ENCODE results near the gene USP53.
"Not testable (repeated sequence)": the region's sequence is repeated elsewhere in the genome, so short reads cannot be mapped to it uniquely, and the experiment has no call there.

USP53 gene

DNA sequence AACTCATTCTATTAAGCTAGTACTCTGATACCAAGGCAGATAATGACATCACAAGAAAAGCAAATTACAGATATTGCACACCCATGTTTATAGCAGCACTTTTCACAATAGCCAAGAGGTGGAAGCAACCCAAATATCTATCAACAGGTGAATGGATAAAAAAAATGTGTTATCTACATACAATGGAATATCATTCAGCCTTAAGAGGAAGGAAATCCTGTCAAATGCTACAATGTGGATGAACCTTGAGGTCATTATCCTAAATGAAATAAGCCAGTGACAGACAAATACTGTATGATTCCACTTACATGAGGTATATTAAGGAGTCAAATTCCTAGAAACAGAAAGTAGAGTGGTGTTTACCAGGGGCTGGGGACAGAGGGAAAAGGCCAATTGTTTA is 95.1 kb downstream of the USP53 start:
- in situ Hi-C loops (cut with MboI; ENCODE audit: low sequenced_read_pairs) = loop anchor here (25.0 kb wide), 1 partner anchor 330 kb away; the partner anchor contains the start of gene PDE5A

DNA sequence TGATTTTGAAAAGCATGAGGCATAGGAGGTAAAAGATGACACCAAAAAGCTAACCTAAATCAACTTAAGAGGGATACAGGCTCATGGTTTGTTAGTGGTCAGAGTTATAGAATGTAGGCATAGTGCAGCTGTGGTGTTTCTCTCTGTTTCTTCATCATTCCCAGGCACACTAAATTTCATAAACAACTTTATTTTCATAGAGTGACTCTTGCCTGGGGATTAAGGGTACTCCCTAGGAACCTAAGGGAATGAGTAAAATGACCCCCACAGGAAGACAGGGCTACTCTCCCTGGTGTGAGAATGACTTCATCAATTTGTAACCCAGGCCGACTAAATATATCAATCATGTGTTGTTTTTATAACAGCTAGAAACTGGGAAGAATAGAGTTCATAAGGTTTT is 98.3 kb downstream of the USP53 start:
- in situ Hi-C loops (cut with MboI; ENCODE audit: low sequenced_read_pairs) = loop anchor here (10.0 to 25.0 kb wide), 2 partner anchors 326 to 744 kb away; partner anchors contain the start of gene PDE5A

DNA sequence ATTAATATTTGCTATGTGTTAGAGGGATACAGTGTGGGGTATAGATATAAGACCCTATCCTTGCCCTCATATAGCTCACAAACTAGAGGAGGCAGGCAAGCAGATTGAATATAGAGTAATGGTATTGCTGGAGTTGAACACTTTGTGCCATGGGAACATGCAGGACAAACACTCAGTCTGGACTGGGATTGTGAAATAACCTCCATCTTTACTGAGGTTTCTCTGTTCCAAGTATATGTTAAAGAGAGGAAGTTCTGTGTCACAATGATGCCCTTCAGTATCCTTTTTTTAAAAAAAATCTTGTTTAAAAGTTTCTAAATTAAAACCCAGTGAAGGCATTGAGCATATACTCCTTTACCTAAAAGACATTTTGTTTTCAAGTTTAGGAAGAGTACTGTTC is 100.7 kb downstream of the USP53 start:
- in situ Hi-C loops (cut with MboI; ENCODE audit: low sequenced_read_pairs) = loop anchor here (10.0 to 25.0 kb wide), 2 partner anchors 324 to 742 kb away; partner anchors contain the start of gene PDE5A

DNA sequence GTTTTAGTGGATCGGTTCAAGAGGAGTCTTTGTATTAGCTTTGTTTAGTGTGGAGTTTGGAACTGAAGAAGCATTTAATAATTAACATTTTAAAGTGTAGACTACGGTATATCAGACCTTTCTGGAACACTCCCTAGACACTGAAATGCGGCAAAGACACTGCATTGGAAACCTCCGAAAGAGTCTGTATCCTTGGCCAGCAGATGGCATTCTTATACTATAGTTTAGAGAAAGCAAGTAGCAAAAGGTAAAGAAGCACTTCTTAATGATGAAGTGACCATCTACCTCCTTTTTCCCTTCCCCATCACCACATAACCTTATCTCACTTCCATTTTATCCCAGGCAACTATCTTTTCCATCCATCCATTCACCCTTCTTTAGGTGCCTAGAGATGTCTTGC is 101.8 kb downstream of the USP53 start:
- in situ Hi-C loops (cut with MboI; ENCODE audit: low sequenced_read_pairs) = loop anchor here (10.0 to 25.0 kb wide), 2 partner anchors 323 to 740 kb away; partner anchors contain the start of gene PDE5A

DNA sequence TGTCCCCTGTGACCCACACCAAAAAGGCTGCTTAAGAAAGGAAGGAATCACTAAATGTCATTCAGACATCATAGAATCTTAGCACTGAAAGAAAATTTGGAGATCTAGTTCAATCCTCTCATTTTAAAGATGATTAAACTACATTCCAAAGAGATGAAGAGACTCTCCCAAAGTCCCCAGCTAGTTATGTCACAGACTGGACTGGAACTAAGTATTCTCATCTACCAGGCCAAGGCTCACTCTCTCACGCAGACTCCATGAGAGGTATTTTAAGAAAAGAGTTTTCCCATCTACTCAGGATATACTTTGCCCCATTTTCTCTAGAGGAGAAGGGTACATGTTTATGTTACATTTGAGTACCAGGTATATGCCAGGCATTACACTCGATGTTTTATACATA is 102.5 kb downstream of the USP53 start:
- in situ Hi-C loops (cut with MboI; ENCODE audit: low sequenced_read_pairs) = loop anchor here (10.0 to 25.0 kb wide), 2 partner anchors 322 to 740 kb away; partner anchors contain the start of gene PDE5A

DNA sequence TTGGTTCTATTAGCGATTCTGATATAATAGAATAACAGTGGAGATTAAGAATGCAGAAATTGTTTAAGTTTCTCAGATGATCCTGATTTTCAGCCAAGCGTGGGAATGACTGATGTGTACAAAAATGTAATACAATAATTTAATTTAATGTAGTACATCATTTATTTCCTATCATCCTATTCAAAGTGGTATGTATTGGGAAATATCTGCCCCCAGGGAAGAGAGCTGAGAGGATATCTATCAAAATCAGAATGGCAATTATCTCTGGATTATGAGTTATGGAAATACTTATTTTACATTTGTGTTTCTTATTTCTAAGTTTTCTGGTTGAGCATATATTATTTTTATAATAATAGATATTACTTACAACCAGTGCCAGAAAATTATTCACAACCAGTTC is 105.5 kb downstream of the USP53 start:
- in situ Hi-C loops (cut with MboI; ENCODE audit: low sequenced_read_pairs) = loop anchor here (10.0 to 25.0 kb wide), 2 partner anchors 319 to 737 kb away; partner anchors contain the start of gene PDE5A

GRCh38 chr4:119321921-119322687 is 109.6 kb downstream of the USP53 start, which contains the start of gene FABP2:
Gene FABP2 (minus strand): TSS chr4:119322138. CDS start chr4:119322102, 36 bp downstream.
- in situ Hi-C loops (cut with MboI; ENCODE audit: low sequenced_read_pairs) = loop anchor here (25.0 kb wide), 1 partner anchor 315 kb away; the partner anchor contains the start of gene PDE5A

GRCh38 chr4:119328695-119329094 is 116.2 kb downstream of the USP53 start:
- in situ Hi-C loops (cut with MboI; ENCODE audit: low sequenced_read_pairs) = no loop called here

DNA sequence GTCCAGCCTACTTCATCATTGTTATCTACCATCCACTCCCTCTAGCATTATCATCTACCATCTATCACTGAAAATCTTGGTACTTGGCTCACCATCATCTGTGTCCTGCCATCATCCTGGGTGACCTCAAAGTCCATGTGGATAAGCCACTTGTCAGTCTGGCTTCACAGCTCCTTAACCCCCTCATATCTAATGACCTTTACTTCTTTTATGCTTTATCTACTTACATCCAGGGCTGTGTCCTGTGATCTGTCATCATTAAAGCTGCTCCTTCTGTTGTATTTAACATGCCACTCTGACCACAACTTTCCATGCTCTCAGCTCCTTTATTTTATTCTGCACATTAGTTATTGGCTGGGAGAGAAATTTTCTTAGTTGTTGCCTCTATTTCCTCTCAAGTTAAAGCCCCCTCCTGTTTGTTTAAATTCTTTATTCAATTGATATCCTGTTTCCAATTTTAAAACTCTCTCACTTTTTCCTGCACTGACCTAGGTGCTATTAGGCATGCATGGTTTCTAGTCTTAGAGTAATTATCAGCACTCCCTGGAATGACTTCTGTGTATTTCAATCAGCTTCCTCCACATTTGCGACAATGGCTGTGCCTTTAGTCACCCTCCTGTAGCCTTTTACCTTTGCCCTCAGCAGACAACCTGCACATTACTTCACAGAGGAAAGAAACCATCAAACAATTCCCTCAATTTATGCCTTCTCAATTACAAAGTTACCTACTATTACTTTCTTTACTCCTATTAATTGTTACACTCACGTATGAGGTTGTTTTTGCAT is 117.5 kb downstream of the USP53 start:
- in situ Hi-C loops (cut with MboI; ENCODE audit: low sequenced_read_pairs) = no loop called here

- in situ Hi-C loops (cut with MboI; ENCODE audit: low sequenced_read_pairs) = not testable (repeated sequence)
Observed at GRCh38 chr4:119336332-119336979, 123.9 kb downstream of the USP53 start.

DNA sequence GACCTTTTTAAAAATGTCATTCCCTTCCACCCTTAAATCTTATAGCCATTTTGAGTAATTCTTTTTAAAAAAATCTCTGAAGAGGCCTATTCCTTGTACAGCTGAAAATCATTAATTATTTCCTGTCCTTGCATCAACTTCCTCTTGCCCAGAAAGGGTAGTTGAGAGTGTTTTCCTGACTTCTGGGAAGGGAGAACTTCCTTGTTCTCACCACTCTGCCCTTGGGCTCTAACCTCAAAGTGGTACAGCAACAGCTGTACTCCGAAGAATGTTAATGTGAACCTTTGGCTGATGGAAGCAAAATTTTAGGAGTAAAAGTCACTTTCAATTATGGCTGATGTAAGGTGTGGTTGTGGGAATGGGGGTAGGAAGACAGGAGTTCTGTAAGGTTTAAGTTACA is 124.5 kb downstream of the USP53 start:
- in situ Hi-C loops (cut with MboI; ENCODE audit: low sequenced_read_pairs) = no loop called here

GRCh38 chr4:119339895-119340294 is 127.4 kb downstream of the USP53 start:
- in situ Hi-C loops (cut with MboI; ENCODE audit: low sequenced_read_pairs) = not testable (repeated sequence)

DNA sequence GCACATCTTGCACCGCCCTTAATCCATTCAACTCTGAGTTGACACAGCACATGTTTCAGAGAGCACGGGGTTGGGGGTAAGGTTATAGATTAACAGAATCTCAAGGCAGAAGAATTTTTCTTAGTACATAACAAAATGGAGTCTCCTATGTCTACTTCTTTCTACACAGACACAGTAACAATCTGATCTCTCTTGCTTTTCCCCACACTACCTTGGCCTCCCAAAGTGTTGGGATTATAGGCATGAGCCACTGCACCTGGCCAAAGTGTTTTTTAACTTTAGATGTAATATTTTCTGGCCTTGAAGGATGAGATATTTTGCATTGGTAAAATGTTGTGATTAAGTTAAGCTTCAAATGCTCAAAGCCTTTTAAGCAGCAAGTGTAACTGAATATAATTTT is 130.8 kb downstream of the USP53 start:
- in situ Hi-C loops (cut with MboI; ENCODE audit: low sequenced_read_pairs) = not testable (repeated sequence)
